Neutrophil (primary cell): ENCODE data around the gene PPP2R2C.

Source experiments
- H3K27ac ChIP-seq: fragments of 200-600 bp; sonication (generic); 2 replicates; pipeline ENCODE4 v1.5.1; 2016; ENCODE audit warnings: mild to moderate bottlenecking, moderate library complexity
- H3K27me3 ChIP-seq: fragments of 200-600 bp; sonication (generic); 2 replicates; pipeline ENCODE4 v1.6.0; 2016; ENCODE audit warnings: mild to moderate bottlenecking
- H3K36me3 ChIP-seq: fragments of 200-600 bp; sonication (generic); 2 replicates; pipeline ENCODE4 v1.5.1; 2017
- H3K4me1 ChIP-seq, 2 experiments: fragments of 200-600 bp in 1 of 2; sonication (generic) in 1 of 2; 1 replicate in 1 of 2; 2 replicates in 1 of 2; pipeline versions ENCODE4 v1.5.1 to v1.6.1; 2013 to 2016; ENCODE audit warnings: low read depth in 1 of 2, low read length in 1 of 2, mild to moderate bottlenecking in 1 of 2, moderate library complexity in 1 of 2; ENCODE audit not compliant: control insufficient read depth in 1 of 2, insufficient read depth in 1 of 2
- H3K4me3 ChIP-seq, 2 experiments: fragments of 200-600 bp in 1 of 2; sonication (generic) in 1 of 2; 1 replicate in 1 of 2; 2 replicates in 1 of 2; pipeline ENCODE4 v1.5.1; 2013 to 2016; ENCODE audit warnings: low read depth in 1 of 2, low read length in 1 of 2, mild to moderate bottlenecking in 1 of 2, moderate library complexity in 1 of 2
- H3K9me3 ChIP-seq: fragments of 200-600 bp; sonication (generic); 2 replicates; pipeline ENCODE4 v1.5.1; 2016
- TF ChIP-seq, protein P1 (sequence below): fragments of 200-600 bp; sonication (generic); IDR thresholded peaks from 2 replicates; pipeline ENCODE4 v1.5.1; 2016; ENCODE audit warnings: antibody characterized with exemption

PPP2R2C gene

GRCh38 chr4:6393544-6394475 is 78.6 kb downstream of the PPP2R2C start:
- peaks cover 17% of the 10 kb centered on the region for H3K27me3 ChIP-seq
- H3K36me3 ChIP-seq: no peaks in the 10 kb centered on the region
- TF ChIP-seq, protein P1, sequence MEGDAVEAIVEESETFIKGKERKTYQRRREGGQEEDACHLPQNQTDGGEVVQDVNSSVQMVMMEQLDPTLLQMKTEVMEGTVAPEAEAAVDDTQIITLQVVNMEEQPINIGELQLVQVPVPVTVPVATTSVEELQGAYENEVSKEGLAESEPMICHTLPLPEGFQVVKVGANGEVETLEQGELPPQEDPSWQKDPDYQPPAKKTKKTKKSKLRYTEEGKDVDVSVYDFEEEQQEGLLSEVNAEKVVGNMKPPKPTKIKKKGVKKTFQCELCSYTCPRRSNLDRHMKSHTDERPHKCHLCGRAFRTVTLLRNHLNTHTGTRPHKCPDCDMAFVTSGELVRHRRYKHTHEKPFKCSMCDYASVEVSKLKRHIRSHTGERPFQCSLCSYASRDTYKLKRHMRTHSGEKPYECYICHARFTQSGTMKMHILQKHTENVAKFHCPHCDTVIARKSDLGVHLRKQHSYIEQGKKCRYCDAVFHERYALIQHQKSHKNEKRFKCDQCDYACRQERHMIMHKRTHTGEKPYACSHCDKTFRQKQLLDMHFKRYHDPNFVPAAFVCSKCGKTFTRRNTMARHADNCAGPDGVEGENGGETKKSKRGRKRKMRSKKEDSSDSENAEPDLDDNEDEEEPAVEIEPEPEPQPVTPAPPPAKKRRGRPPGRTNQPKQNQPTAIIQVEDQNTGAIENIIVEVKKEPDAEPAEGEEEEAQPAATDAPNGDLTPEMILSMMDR: no peak
- no peak overlapping the region for H3K4me3 ChIP-seq
- no peaks in the 10 kb centered on the region for H3K9me3 ChIP-seq
- no peak overlapping the region for H3K27ac ChIP-seq
- no peaks in the 10 kb centered on the region for H3K4me1 ChIP-seq

DNA sequence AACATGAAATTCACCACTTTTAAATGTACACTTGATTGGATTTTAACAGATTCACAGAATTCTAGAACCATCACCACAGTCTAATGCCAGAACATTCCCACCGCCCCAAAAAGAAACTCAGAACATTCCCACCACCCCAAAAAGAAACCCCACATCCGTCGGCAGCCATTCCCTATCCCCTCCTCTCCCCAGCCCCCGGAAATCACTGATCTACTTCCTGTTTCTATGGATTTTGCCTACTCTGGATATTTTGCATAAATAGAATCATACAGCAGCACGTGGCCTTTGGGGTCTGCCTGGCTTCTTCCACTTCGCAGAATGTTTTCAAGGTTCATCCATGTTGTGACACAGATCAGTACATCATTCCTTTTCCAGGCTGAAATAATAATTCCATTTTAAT is 79.3 kb downstream of the PPP2R2C start:
- H3K4me1 ChIP-seq: no peaks in the 10 kb centered on the region
- H3K27ac ChIP-seq: no peak overlapping the region
- H3K4me3 ChIP-seq: no peak overlapping the region
- TF ChIP-seq, protein P1: no peak
- peaks cover 17% of the 10 kb centered on the region for H3K27me3 ChIP-seq
- H3K36me3 ChIP-seq: no peaks in the 10 kb centered on the region
- H3K9me3 ChIP-seq: no peaks in the 10 kb centered on the region

DNA sequence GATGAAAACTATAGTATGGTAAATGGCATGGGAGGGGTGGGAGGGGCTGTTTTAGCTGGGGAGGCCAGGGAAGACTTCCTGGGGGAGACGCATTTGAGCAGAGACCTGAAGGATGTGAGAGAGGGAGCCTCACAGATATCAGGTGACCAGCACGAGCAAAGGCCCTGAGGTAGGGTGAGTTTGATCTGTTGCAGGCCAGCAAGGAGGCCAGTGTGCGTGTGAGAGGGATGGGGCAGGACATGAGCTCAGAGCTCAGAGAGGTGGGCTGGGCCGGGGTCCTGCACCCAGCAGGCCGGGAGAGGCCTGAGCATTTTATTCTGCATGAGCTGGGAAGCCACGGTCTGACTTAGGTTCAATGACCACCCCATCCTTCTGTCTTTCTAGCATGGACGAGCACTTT is 80.0 kb downstream of the PPP2R2C start:
- Histone ChIP-seq H3K4me1 (no peaks in the 10 kb centered on the region), H3K9me3 (no peaks in the 10 kb centered on the region), H3K36me3 (no peaks in the 10 kb centered on the region), H3K27ac (no peak overlapping the region), H3K4me3 (no peak overlapping the region), H3K27me3 (peaks cover 17% of the 10 kb centered on the region)
- TF ChIP-seq, protein P1: no peak

GRCh38 chr4:6391852-6392188 is 80.6 kb downstream of the PPP2R2C start:
- TF ChIP-seq, protein P1: no peak
- peaks cover 17% of the 10 kb centered on the region for H3K27me3 ChIP-seq
- no peak overlapping the region for H3K4me3 ChIP-seq
- H3K36me3 ChIP-seq: no peaks in the 10 kb centered on the region
- no peaks in the 10 kb centered on the region for H3K9me3 ChIP-seq
- no peaks in the 10 kb centered on the region for H3K4me1 ChIP-seq
- no peak overlapping the region for H3K27ac ChIP-seq

DNA sequence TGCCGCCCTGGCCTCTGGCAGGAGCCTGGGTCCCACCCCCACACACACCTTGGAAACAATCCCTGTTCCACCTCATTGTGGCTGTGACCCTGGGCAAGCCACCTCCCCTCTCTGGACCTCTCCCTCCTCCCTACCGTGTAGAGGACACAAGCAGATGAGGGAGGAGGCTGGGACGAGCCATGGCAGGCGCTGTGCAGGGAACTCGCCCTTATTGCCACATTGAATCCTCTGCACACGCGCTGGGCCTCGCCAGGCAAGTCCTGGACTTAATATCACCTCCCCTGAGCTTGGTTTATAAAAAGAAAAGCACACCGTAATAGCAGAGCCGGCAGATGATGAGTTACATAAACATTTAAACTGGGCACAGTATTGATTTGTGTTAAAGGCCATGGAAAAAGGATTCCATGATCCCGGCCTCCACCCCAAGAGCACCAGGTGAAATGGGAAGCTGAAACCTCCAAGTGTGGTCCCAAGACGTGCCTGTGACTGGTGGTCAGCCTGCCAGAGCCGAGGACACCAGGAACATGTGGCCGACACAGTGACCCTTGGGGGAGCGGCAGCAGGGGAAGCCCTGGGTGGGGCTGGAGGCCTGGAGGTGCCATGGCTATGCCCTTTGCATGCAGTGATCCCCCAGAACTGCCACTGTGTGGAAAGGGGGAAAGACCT is 81.1 kb downstream of the PPP2R2C start:
- peaks cover 17% of the 10 kb centered on the region for H3K27me3 ChIP-seq
- no peak overlapping the region for H3K4me3 ChIP-seq
- H3K27ac ChIP-seq: no peak overlapping the region
- TF ChIP-seq, protein P1: no peak
- no peaks in the 10 kb centered on the region for H3K36me3 ChIP-seq
- no peaks in the 10 kb centered on the region for H3K4me1 ChIP-seq
- no peaks in the 10 kb centered on the region for H3K9me3 ChIP-seq
